Mesenchymal stem cell (in vitro differentiated cells and primary cell): ENCODE measurements around the gene LMBRD2.

ENCODE experiments used
- DNase-seq: peaks from one replicate; pipeline ENCODE4 v3.0.0-alpha.2; 2013
- H2AFZ ChIP-seq: one replicate; pipeline ENCODE4 v1.6.1; 2013; ENCODE audit warnings: low read depth, mild to moderate bottlenecking, control low read depth, inconsistent platforms, low read length, moderate library complexity
- H2AK5ac ChIP-seq: 2 replicates; pipeline ENCODE4 v1.6.1; 2013; ENCODE audit warnings: low read length, moderate library complexity, mild to moderate bottlenecking, inconsistent platforms; ENCODE audit not compliant: severe bottlenecking
- H2BK120ac ChIP-seq: one replicate; pipeline ENCODE4 v1.6.1; 2013; ENCODE audit warnings: low read depth, mild to moderate bottlenecking, inconsistent platforms, low read length, moderate library complexity
- H2BK12ac ChIP-seq, 2 experiments: one replicate each; pipeline ENCODE4 v1.6.1; 2013; ENCODE audit warnings: inconsistent platforms in 2 of 2, low read length in 2 of 2, mild to moderate bottlenecking in 2 of 2, moderate library complexity in 2 of 2, control low read depth in 1 of 2
- H2BK15ac ChIP-seq: one replicate; pipeline ENCODE4 v1.6.1; 2013; ENCODE audit warnings: mild to moderate bottlenecking, low read depth, inconsistent platforms; ENCODE audit not compliant: poor library complexity, severe bottlenecking
- H2BK5ac ChIP-seq: 2 replicates; pipeline ENCODE4 v1.6.1; 2013; ENCODE audit warnings: low read depth, mild to moderate bottlenecking, low read length, control low read depth, inconsistent platforms; ENCODE audit not compliant: poor library complexity, severe bottlenecking
- H3K14ac ChIP-seq, 2 experiments: one replicate each; pipeline ENCODE4 v1.6.1; 2013; ENCODE audit warnings: inconsistent platforms in 2 of 2, low read length in 2 of 2, control low read depth in 1 of 2, mild to moderate bottlenecking in 1 of 2, moderate library complexity in 1 of 2
- H3K18ac ChIP-seq, 2 experiments: one replicate each; pipeline ENCODE4 v1.6.1; 2013; ENCODE audit warnings: inconsistent platforms in 2 of 2, low read length in 2 of 2, control low read depth in 1 of 2, low read depth in 1 of 2, mild to moderate bottlenecking in 1 of 2
- H3K23ac ChIP-seq, 2 experiments: one replicate each; pipeline ENCODE4 v1.6.1; 2013; ENCODE audit warnings: inconsistent platforms in 2 of 2, low read length in 2 of 2, mild to moderate bottlenecking in 2 of 2, moderate library complexity in 2 of 2, control low read depth in 1 of 2
- H3K27ac ChIP-seq: 2 replicates; pipeline ENCODE4 v1.5.1; 2013; ENCODE audit warnings: mild to moderate bottlenecking, moderate library complexity, low read length, control low read depth, inconsistent platforms; ENCODE audit not compliant: poor library complexity, severe bottlenecking
- H3K27me3 ChIP-seq, 2 experiments: 2 replicates each; pipeline versions ENCODE4 v1.6.1 to v1.7.0; 2013; ENCODE audit warnings: low read length in 2 of 2, mild to moderate bottlenecking in 2 of 2, moderate library complexity in 2 of 2, control low read depth in 1 of 2, inconsistent platforms in 1 of 2; ENCODE audit not compliant: control insufficient read depth in 1 of 2, insufficient read depth in 1 of 2
- H3K36me3 ChIP-seq, 2 experiments: 2 replicates each; pipeline versions ENCODE4 v1.6.1 to v1.7.0; 2013; ENCODE audit warnings: low read length in 2 of 2, control low read depth in 1 of 2, inconsistent platforms in 1 of 2, low read depth in 1 of 2, mild to moderate bottlenecking in 1 of 2; ENCODE audit not compliant: insufficient read depth in 2 of 2, control insufficient read depth in 1 of 2
- H3K4ac ChIP-seq, 2 experiments: one replicate each; pipeline ENCODE4 v1.6.1; 2013; ENCODE audit warnings: inconsistent platforms in 2 of 2, low read length in 2 of 2, mild to moderate bottlenecking in 2 of 2, moderate library complexity in 2 of 2, control low read depth in 1 of 2, low read depth in 1 of 2
- H3K4me1 ChIP-seq: 2 replicates; pipeline ENCODE4 v1.6.1; 2013; ENCODE audit warnings: low read depth, low read length, control low read depth; ENCODE audit not compliant: control insufficient read depth, insufficient read depth
- H3K4me2 ChIP-seq: 2 replicates; pipeline ENCODE4 v1.6.1; 2013; ENCODE audit warnings: low read length, mild to moderate bottlenecking, inconsistent platforms; ENCODE audit not compliant: poor library complexity, severe bottlenecking
- H3K4me3 ChIP-seq, 2 experiments: 2 replicates each; pipeline versions ENCODE4 v1.5.1 to v1.7.0; 2013; ENCODE audit warnings: low read length in 2 of 2, mild to moderate bottlenecking in 2 of 2, control low read depth in 1 of 2, low read depth in 1 of 2; ENCODE audit not compliant: insufficient read depth in 1 of 2
- H3K79me1 ChIP-seq: replicated peaks from 2 replicates; pipeline ENCODE4 v1.6.1; 2013; ENCODE audit warnings: mild to moderate bottlenecking, control low read depth, low read length, inconsistent platforms; ENCODE audit not compliant: poor library complexity, severe bottlenecking
- H3K9ac ChIP-seq: 2 replicates; pipeline ENCODE4 v1.7.0; 2013; ENCODE audit warnings: mild to moderate bottlenecking, low read length, moderate library complexity
- H3K9me3 ChIP-seq: 2 replicates; pipeline ENCODE4 v1.7.0; 2013; ENCODE audit warnings: mild to moderate bottlenecking, low read length; ENCODE audit not compliant: control insufficient read depth
- H4K8ac ChIP-seq: one replicate; pipeline ENCODE4 v1.6.1; 2013; ENCODE audit warnings: inconsistent platforms, mild to moderate bottlenecking, low read length, moderate library complexity
- H4K91ac ChIP-seq: one replicate; pipeline ENCODE4 v1.6.1; 2013; ENCODE audit warnings: mild to moderate bottlenecking, low read length, inconsistent platforms
- WGBS: methylation state at CpG from one replicate; pipeline ENCODE4 v1.1.7; 2013; ENCODE audit warnings: mixed read lengths; 5-methylcytosine and 5-hydroxymethylcytosine counted together

The LMBRD2 gene

GRCh38 chr5:36156619-36157018 lies 4.9 kb upstream of the LMBRD2 start:
- no peak overlapping the region for H2BK15ac ChIP-seq
- H3K4me2 ChIP-seq, result no peak overlapping the region
- no peak overlapping the region for H2BK120ac ChIP-seq
- H3K27me3 ChIP-seq, result no peaks in the 10 kb centered on the region
- no peak overlapping the region for H3K4me3 ChIP-seq
- no peak overlapping the region for H2BK12ac ChIP-seq
- H2AK5ac ChIP-seq, result peak overlapping the region; percentile 15
- H3K4me1 ChIP-seq, result peaks cover 10% of the 10 kb centered on the region
- peak; percentile 62 for DNase-seq
- H4K91ac ChIP-seq, result no peak overlapping the region
- H2BK5ac ChIP-seq, result peak overlapping the region; percentile 11
- peaks cover 29% of the 10 kb centered on the region for H3K79me1 ChIP-seq
- WGBS, result 0% methylated on average over 1 of the region's 1 CpG
- peak overlapping the region; percentile 85 for H3K27ac ChIP-seq
- no peak overlapping the region for H4K8ac ChIP-seq
- H3K36me3 ChIP-seq, result peaks cover 11 to 68% of the 10 kb centered on the region in 2 experiments
- no peak overlapping the region for H3K9ac ChIP-seq
- no peak overlapping the region for H3K18ac ChIP-seq
- H3K14ac ChIP-seq, result no peak overlapping the region
- H3K23ac ChIP-seq, result no peak overlapping the region
- H2AFZ ChIP-seq, result no peak overlapping the region
- no peaks in the 10 kb centered on the region for H3K9me3 ChIP-seq
- peak overlapping the region in 1 of 2 experiments; percentile 6 for H3K4ac ChIP-seq

- no peaks in the 10 kb centered on the region for H3K9me3 ChIP-seq
- H2BK5ac ChIP-seq, result peak overlapping the region; percentile 11
- H3K18ac ChIP-seq, result no peak overlapping the region
- H4K91ac ChIP-seq, result no peak overlapping the region
- H3K4ac ChIP-seq, result peak overlapping the region in 1 of 2 experiments; percentile 6
- H3K4me1 ChIP-seq, result peaks cover 10% of the 10 kb centered on the region
- H2BK12ac ChIP-seq, result no peak overlapping the region
- peaks cover 11 to 63% of the 10 kb centered on the region in 2 experiments for H3K36me3 ChIP-seq
- DNase-seq, result peak; percentile 66
- peak overlapping the region; percentile 31 for H2AK5ac ChIP-seq
- no peak overlapping the region for H3K9ac ChIP-seq
- peaks cover 31% of the 10 kb centered on the region for H3K79me1 ChIP-seq
- no peak overlapping the region for H2AFZ ChIP-seq
- 13% methylated on average over 4 of the region's 4 CpGs for WGBS
- peak overlapping the region; percentile 0 for H4K8ac ChIP-seq
- no peak overlapping the region for H3K4me3 ChIP-seq
- no peak overlapping the region for H2BK120ac ChIP-seq
- H3K27ac ChIP-seq, result peak overlapping the region; percentile 85
- H3K27me3 ChIP-seq, result no peaks in the 10 kb centered on the region
- H3K23ac ChIP-seq, result no peak overlapping the region
- no peak overlapping the region for H3K4me2 ChIP-seq
- no peak overlapping the region for H2BK15ac ChIP-seq
- H3K14ac ChIP-seq, result no peak overlapping the region
These were observed 4.5 kb upstream of the LMBRD2 start for GRCh38 chr5:36156121-36156601.

GRCh38 chr5:36155291-36155690 lies 3.6 kb upstream of the LMBRD2 start:
- Histone ChIP-seq H2BK5ac (no peak overlapping the region), H3K18ac (no peak overlapping the region), H3K14ac (no peak overlapping the region), H3K9ac (no peak overlapping the region), H3K79me1 (peaks cover 31% of the 10 kb centered on the region), H2AK5ac (peak overlapping the region; percentile 39), H3K23ac (no peak overlapping the region), H2BK12ac (no peak overlapping the region), H3K27me3 (no peaks in the 10 kb centered on the region), H3K4me2 (no peak overlapping the region), H2BK15ac (no peak overlapping the region), H2AFZ (no peak overlapping the region), H3K4me1 (peaks cover 12% of the 10 kb centered on the region), H4K91ac (no peak overlapping the region), H3K9me3 (no peaks in the 10 kb centered on the region), H2BK120ac (no peak overlapping the region), H4K8ac (no peak overlapping the region), H3K27ac (peak overlapping the region; percentile 85), H3K4ac (no peak overlapping the region), H3K36me3 (peaks cover 6 to 54% of the 10 kb centered on the region in 2 experiments), H3K4me3 (no peak overlapping the region)
- no peak for DNase-seq
- 90% methylated on average over 2 of the region's 7 CpGs for WGBS

GRCh38 chr5:36153726-36154125 lies 2.0 kb upstream of the LMBRD2 start:
- Histone ChIP-seq H2AFZ (no peak overlapping the region), H3K18ac (no peak overlapping the region), H3K23ac (no peak overlapping the region), H4K8ac (no peak overlapping the region), H2AK5ac (peak overlapping the region; percentile 6), H3K4me2 (peak overlapping the region; percentile 77), H3K4ac (no peak overlapping the region), H2BK120ac (no peak overlapping the region), H3K9me3 (no peaks in the 10 kb centered on the region), H3K79me1 (peaks cover 20% of the 10 kb centered on the region), H3K14ac (no peak overlapping the region), H3K36me3 (peaks cover 6 to 39% of the 10 kb centered on the region in 2 experiments), H2BK12ac (no peak overlapping the region), H3K9ac (peak overlapping the region; percentile 88), H3K27me3 (no peaks in the 10 kb centered on the region), H3K4me1 (peaks cover 10% of the 10 kb centered on the region), H3K4me3 (peak overlapping the region in 1 of 2 experiments; percentile 91), H3K27ac (no peak overlapping the region), H2BK5ac (no peak overlapping the region), H4K91ac (no peak overlapping the region), H2BK15ac (no peak overlapping the region)
- DNase-seq, result no peak
- 86% methylated on average over 1 of the region's 4 CpGs for WGBS
